ENCODE results near the gene UBAC1. TPM values are rescaled to one million over a fixed set of nuclear protein-coding genes. Genes with fewer than 3 reads are reported as not detected.

The UBAC1 gene
- total RNA-seq, 1 experiment from 2014 or later: 55.4 TPM

GRCh38 chr9:135961811-135962695, 880 bp upstream of the UBAC1 start:
- Mint-ChIP-seq H3K4me1 (ENCODE audit: low read depth, unreplicated experiment) (peaks cover 18% of the 10 kb centered on the region), H3K9me3 (ENCODE audit: unreplicated experiment) (no peaks in the 10 kb centered on the region), H3K36me3 (ENCODE audit: insufficient read depth, unreplicated experiment) (peaks cover 12% of the 10 kb centered on the region), H3K27me3 (ENCODE audit: insufficient read depth, unreplicated experiment) (peaks cover 6% of the 10 kb centered on the region), H3K4me3 (ENCODE audit: unreplicated experiment) (peak overlapping the region; percentile 67), H3K27ac (ENCODE audit: unreplicated experiment) (peak overlapping the region; percentile 63)
- ChIA-PET CTCF (interaction anchor here (1.0 to 1.1 kb wide), 2 partner anchors 55 to 132 kb away, joined by 3 to 4 read pairs; partner anchors contain the start of gene CAMSAP1), POLR2A (interaction anchor here (0.6 kb wide), 1 partner anchor 110 kb away, joined by 5 read pairs; no protein-coding TSS in a partner anchor)
- Histone ChIP-seq H3K4me3 (ENCODE audit: low read depth, low read length) (peak overlapping the region; percentile 15), H3K36me3 (ENCODE audit: control insufficient read depth, insufficient read depth, low read length) (no peaks in the 10 kb centered on the region), H3K9me3 (no peaks in the 10 kb centered on the region), H3K4me1 (peaks cover 8% of the 10 kb centered on the region), H3K27me3 (replicated peaks; ENCODE audit: control insufficient read depth, insufficient read depth, low read length) (no peaks in the 10 kb centered on the region)
- BruUV-seq (replicated peaks): no TSS peak
- TF ChIP-seq CTCF (IDR thresholded peaks at IDR 0.05; ENCODE audit: insufficient read depth in 1 of 2, low read depth in 1 of 2, low read length in 1 of 2, severe bottlenecking in 1 of 2, unreplicated experiment in 1 of 2): no peak
- intact Hi-C loops (cut with micrococcal nuclease; ENCODE audit: unreplicated experiment): loop anchor here (2.0 kb wide), 1 partner anchor 157 kb away; the partner anchor contains the start of gene TMEM250
- DNase-seq: no peak

GRCh38 chr9:135960411-135961276, 529 bp downstream of the UBAC1 start:
- Histone ChIP-seq H3K4me3 (ENCODE audit: low read depth, low read length) (peak overlapping the region; percentile 92), H3K27me3 (replicated peaks; ENCODE audit: control insufficient read depth, insufficient read depth, low read length) (no peaks in the 10 kb centered on the region), H3K36me3 (ENCODE audit: control insufficient read depth, insufficient read depth, low read length) (no peaks in the 10 kb centered on the region; the same call in 1 of the 2 replicates), H3K4me1 (peaks cover 8% of the 10 kb centered on the region), H3K9me3 (no peaks in the 10 kb centered on the region)
- BruUV-seq (replicated peaks): TSS peak; percentile 46
- Mint-ChIP-seq H3K9me3 (ENCODE audit: unreplicated experiment) (no peaks in the 10 kb centered on the region), H3K27ac (ENCODE audit: unreplicated experiment) (peak overlapping the region; percentile 61), H3K27me3 (ENCODE audit: insufficient read depth, unreplicated experiment) (peaks cover 6% of the 10 kb centered on the region), H3K4me3 (ENCODE audit: unreplicated experiment) (peak overlapping the region; percentile 67), H3K36me3 (ENCODE audit: insufficient read depth, unreplicated experiment) (peaks cover 17% of the 10 kb centered on the region), H3K4me1 (ENCODE audit: low read depth, unreplicated experiment) (peaks cover 18% of the 10 kb centered on the region)
- ChIA-PET CTCF (interaction anchor here (0.5 to 1.1 kb wide), 4 partner anchors 53 to 204 kb away, joined by 3 to 4 read pairs (median 3); partner anchors contain the start of gene CAMSAP1), POLR2A (interaction anchor here (0.6 to 0.7 kb wide), 3 partner anchors 53 to 360 kb away, joined by 3 to 6 read pairs (median 4); partner anchors contain the start of genes CAMSAP1 and KCNT1)
- DNase-seq: peak in 1 of 2 experiments; percentile 51
- intact Hi-C loops (cut with micrococcal nuclease; ENCODE audit: unreplicated experiment): loop anchor here (2.0 kb wide), 1 partner anchor 158 kb away; the partner anchor contains the start of gene TMEM250
- peak in 1 of 2 experiments; percentile 7 for TF ChIP-seq CTCF (IDR thresholded peaks at IDR 0.05; ENCODE audit: insufficient read depth in 1 of 2, low read depth in 1 of 2, low read length in 1 of 2, severe bottlenecking in 1 of 2, unreplicated experiment in 1 of 2)

Data from Caco-2 (cell line).